GM19043 (cell line): ENCODE measurements around the gene WDR91.
A peak's percentile ranks its signal among the peaks of the same experiment; 100 is the strongest.
"Not testable (repeated sequence)": the region's sequence is repeated elsewhere in the genome, so short reads cannot be mapped to it uniquely, and the experiment has no call there.

Experiments
- ATAC-seq: cut with Tn5 transposase; IDR thresholded peaks from one replicate; pipeline ENCODE4 v1.9.1; 2021; ENCODE audit warnings: low read depth; ENCODE audit not compliant: unreplicated experiment

The WDR91 gene

DNA sequence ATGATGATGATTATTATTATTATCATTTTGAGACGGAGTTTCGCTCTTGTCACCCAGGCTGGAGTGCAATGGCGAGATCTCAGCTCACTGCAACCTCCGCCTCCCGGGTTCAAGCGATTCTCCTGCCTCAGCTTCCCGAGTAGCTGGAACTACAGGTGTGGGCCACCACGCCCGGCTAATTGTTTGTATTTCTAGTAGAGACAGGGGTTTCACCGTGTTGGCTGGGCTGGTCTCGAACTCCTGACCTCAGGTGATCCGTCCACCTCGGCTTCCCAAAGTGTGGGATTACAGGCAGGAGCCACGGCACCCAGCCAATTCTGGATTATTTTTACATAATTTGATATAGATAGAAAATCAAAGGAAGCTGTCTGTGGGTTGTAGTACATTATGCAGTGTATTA is 22.8 kb upstream of the WDR91 start:
- not testable (repeated sequence) for ATAC-seq

DNA sequence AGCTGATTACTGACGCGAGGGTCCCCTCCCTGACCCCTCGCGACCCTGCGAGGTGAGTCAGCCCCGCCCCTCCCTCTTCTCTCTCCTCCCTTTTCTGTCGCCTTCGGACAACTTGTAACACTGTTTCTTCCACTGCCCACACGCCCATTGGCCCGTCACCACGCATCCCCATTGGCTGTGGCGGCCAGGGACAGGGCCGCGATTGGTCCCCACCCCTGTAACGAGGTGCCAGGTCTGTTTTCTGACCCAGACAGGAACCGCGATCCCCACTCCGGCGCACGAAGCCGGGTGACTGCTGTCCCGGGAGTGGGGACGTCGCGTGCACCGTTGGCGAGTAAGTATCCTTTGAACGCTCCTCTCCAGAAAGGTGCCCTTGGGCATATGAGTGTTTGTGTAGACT is 22.2 kb upstream of the WDR91 start, which contains the start of gene STRA8:
Gene STRA8 (plus strand): TSS at position 269 of the 400 bp plus-strand sequence. CDS start 6,687 bp downstream, outside the sequence.
- no peak for ATAC-seq

DNA sequence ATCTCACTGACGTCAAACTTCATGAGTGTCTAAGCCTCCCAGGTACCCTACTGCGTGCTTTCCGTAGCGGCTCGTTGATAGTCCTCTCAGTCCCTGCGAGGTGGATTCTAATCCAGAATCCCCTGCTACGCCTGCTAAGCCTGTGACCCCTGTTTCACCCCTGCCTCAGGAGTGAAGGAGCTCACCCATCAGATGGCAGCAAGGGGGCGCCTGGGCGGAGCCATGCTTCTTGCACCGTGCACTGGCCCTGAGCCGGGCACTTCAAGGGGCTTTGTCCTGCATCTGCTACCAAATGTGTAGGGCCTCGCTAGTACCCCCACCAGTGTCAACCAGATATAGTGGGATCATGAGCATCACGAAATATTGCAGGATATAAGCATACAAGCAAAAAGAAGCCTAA is 21.4 kb upstream of the WDR91 start:
- no peak for ATAC-seq

DNA sequence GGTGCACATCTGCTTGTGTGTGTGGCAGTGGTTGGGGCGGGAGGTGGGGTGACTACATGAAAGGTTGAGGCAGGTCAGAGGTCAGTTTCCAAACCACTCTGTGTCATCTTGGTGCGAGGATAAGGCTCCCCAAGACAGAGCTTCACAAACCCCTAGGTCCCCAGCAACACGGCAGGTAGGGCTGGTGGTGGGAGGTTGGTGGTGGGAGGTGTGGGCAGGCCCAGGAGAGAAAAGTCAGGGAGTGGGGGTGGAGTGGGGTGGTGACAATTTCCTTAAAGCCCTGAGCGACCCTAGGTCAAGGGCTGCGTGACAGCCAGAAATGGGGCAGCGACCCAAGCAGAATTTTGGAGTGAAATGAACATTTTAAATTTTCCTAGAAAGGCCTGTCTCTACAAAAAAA is 20.8 kb upstream of the WDR91 start:
- ATAC-seq, result no peak

DNA sequence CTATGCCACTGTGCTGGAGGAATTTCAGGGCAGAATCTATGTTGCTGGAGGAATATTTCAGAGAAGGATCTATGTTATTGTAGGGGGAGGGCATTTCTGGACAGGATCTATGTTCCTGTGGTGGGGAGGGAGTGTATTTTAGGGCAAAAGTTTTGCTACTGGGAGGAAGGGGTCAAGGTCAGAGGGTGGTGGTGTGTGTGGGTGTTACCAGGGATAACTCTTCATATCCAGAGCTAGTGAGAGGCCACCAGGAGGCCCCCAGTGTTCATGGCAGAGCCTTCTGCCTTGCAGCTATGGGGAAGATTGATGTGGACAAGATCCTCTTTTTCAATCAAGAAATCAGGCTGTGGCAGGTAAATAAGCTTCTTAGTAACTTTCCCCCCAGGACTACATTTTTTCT is 20.4 kb upstream of the WDR91 start:
- ATAC-seq, result no peak

DNA sequence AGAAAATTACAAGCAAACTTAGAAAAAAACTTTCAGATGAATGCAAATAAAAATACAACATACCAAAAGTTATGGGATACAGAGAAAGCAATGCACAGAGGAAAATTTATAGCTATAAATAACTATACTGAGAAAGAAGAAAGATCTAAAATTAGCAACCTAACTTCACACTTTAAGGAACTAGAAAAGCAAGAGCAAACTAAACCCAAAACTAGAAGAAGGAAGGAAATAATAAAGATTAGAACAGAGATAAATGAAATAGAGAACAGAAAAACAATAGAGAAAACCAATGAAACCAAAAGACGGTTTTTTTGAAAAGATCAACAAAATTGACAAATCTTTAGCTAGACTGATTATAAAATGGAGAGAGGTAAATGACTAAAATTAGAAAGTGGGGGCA is 12.7 kb upstream of the WDR91 start:
- ATAC-seq, result no peak

DNA sequence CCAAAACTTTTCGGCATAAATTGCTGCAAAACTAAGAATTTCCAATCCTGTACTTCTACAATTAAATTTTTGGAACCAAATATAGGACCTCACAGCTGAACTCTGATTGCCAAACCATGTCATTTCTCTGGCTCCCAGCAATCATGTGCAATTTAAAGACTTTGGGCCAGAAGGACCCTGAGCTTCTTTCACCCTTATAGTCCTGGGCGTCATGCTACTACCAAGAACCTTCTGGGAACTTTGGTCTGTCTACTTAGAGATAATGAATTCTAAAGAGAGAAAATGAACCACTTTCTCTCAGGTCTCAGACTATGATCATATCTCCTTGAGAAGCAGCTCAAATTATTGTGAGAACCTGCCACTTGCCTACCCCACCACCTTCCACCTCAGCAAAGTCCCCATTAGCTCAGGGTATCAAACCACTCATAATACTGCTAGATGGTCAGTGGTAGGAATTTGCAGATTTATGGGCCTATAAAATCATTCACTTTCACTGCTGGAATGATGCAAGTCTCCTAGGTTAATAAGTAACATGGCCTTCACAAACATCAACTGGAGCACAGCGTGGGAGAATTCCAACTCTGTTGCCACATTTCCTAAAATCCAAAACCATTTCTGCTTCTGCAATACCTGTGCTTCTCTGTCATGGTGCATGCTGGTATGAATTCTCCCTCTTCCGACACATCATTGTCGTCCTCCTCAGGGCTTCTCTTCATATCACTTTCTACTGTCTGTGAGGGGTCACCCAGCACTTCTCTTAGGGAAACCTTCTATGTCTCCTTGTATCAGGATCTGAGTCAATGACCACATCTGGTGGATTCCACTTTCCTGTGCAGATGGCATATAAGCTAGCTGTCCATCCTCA is 6.6 kb upstream of the WDR91 start:
- no peak for ATAC-seq

DNA sequence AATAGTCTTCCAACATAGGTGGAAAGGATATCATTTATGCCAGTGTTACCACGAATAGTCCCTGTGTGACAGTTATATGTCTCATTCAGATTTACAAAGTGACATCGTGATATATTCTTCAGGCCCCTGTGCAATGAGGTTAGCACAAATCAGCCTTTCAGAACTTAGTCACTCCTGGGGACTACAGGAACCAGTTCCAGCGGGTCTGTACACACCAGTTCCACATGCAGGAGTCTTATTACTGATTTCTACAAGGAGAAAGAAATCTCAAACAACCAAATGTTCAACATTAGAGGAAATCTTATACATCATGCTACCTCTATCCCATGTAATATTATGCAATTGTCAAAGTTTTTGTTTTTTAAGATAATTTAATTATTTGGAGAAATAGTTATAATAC is 4.4 kb upstream of the WDR91 start:
- no peak for ATAC-seq

DNA sequence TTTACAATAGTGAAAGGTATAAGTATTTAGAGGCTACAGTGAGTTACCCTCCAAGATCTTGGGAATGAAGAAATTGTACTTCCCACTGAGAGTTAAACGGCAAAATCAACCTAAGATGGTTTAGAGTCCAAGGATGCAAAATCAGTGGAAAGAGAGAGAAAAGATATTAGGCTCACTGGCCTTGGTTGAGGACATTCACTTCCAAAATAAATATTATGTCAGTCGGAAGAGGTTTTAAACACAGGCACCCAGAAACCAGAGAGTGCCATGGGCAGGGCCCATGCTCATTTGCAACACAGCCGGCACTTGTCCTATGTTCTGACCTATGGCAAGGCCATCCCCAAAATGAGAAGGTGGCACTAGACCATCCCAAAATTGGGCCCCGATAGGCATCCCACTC is 3.9 kb upstream of the WDR91 start:
- ATAC-seq, result no peak

DNA sequence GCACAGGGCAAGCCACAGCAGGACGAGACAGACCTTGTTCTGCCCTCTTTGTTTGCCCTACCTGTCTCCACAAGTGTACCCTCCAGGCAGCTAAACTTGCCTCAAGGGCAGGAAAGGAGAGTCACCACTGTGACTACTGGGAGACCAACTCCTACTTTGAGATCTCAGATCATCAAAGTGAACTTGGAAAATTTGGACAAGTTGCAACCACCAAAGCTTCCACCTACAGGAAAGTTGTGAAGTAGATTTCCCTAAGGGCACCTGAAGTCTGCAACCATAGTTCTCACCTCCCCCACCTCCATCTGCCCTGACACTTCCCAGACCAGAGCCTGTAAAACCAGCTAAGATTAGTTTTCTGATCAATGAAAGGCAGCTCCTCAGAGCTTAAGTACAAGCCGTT is 2.5 kb upstream of the WDR91 start:
- ATAC-seq, result no peak

DNA sequence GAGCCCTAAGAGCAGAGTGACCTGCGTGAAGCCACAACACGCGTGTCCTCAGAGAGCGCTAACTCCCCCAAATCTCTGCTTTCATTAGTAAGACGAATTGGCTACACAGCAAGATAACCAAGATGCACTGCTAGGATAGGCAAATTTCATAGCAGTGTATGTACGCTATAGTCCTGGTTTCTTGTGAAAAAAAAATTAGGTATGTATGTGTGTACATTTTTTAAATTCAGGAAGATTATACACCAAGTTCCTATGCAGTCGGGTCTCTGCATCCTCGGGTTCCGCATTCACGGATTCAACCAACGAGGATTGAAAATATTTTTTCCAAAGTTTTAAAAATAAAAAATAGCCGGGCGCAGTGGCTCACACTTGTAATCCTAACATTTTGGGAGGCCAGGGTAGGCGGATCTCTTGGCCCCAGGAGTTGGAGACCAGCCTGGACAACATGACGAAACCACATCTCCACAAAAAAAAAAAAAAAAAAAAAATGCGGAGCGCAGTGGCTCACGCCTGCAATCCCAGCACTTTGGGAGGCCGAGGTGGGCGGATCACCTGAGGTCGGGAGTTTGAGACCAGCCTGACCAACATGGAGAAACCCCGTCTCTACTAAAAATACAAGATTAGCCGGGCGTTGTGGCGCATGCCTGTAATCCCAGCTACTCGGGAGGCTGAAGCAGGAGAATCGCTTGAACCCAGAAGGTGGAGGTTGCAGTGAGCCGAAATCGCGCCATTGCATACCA is 790 bp upstream of the WDR91 start:
- peak; percentile 17 for ATAC-seq

DNA sequence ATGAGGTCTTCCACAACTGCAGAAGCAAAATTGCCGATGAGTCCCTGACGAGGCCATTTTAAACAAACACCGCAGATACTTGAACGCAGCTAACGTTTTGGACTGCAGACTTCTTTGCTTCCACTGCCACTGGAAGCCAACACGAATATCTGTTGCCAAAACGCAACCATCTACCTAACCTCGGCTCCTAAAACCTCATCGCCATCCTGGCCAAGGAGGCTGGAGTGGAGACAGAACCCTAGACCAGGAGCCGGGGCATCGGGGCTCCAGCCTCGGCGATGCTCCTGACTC is 493 bp downstream of the WDR91 start:
- ATAC-seq, result no peak

DNA sequence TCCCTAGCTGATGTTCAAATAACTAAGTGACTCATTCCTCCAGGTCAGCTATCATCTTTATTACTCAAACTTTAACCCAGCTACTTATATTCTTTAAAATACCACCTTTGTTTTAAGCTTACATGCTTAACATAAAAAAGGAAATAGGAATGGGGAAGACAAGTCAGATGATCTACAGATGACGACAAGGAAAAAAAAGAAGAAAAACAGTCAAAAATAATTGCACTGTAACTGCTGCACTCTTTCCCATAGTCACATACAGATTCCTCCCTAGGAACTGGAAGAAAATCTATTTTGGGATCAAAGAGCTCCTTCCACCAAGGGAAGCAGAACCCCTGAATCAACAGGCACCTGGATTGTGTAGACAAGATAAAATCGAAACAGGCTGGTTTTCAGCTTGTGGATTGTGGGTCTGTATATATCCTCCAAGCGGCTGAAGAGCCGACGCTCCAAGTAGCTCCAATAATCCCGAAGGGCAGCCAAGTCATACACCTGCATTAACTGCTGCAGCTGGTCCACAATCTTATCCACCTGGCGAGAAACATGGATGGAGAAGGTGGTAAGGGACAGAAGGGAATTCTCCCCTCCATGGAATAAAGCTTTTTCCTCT is 2.0 kb downstream of the WDR91 start:
- no peak for ATAC-seq

DNA sequence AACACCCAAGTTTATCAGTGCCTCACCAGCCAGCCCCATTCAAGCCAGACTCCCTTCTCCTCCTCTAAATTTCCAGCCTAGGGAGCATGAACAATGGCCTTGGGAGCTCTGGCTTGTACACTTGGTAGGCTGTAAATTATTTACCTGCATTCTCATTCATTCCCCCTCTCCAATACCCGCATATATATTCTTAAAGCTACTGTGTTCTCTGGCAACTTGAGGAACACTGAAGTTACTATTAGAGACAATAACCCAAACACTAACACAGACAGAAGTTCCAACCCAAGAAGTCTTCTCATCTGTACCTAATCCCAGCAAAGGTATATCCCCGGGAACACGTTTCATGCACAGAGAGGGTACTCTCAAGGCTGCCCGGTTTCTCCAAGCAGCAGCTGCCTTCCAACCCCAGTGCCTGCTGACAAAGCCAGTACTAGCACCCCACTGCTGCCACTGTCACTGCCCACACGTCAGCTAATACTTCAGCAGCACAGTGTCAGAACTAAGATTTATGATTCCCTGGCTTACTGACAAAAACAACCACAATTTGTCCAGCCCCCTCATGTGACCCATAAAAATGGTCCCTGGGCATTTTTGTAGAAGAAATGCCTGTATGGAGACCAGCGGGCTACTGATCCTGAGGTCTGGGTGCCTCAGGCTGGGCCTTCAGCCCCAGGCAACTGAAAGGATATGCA is 3.1 kb downstream of the WDR91 start:
- no peak for ATAC-seq

DNA sequence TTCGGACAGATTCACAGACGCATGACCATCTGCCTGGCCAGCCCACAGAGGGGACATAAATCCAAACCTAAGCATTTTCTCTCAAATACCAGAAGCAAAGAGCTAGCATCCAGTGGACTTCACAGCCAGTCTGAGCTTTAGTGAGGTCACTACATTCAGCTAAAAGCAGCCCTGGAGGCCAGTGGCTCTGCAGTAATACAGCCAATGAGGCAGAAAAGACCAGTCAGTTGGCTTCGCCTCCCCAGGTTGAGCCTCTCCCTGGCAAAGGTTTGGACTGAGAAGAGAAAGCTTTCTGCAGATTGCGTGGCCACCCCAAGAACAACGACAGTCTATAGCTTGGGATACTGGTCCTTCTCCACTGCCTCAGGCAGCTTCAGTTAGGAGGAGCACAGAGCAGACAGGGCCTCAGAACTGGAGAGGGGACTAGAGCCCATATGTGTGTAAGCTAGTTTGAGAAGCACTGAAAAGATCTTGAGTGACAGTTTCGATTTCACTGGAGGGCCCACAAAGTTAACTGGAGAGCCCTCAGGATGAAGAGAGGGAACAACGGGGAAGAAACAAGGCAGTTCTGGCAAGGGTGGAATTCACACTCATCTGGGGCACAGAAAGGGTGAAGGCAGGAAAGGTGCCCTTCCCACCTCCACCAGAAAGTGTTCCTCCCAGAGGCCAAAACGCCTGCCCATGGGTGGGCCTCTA is 3.8 kb downstream of the WDR91 start:
- no peak for ATAC-seq

DNA sequence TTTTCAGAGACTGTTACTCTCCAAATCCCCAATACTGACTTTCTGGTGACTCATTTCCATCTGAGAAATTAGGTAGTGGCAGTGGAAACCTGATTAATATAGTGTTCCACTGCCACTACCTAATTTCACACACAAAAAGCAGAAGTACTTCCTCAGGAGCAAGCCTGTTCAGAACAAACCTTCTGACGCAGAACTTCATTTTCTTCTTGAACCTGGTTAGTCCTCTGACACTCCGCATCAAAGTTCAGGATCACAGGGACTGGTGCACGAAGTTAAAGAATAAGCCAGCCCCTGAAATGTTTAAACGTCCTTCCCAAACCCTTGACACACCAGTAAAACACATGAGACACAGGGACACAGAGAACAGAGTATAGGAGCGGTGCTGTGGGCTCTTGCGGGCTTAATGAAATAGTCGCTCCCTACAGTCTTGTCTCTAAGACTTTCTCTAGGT is 4.4 kb downstream of the WDR91 start:
- ATAC-seq, result peak; percentile 33

DNA sequence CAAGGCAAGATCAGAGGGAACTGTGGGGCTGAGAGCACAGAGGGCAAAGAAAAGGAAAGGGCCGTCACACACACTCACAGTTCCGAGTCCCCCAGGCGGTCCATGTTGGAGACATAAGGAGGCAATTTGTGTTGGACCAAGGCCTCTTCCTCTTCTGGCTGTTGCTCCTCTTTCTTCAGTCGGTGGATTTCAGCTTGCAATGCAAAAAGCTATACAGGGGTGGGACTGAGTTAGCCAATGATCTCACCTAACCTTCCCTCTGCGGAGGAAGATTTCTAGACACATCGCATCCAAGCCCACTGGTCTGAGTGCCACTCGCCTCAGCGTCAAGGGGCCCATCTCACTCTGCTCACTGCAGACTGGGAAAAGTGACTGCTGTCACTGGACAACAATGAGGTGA is 5.5 kb downstream of the WDR91 start:
- ATAC-seq, result no peak

DNA sequence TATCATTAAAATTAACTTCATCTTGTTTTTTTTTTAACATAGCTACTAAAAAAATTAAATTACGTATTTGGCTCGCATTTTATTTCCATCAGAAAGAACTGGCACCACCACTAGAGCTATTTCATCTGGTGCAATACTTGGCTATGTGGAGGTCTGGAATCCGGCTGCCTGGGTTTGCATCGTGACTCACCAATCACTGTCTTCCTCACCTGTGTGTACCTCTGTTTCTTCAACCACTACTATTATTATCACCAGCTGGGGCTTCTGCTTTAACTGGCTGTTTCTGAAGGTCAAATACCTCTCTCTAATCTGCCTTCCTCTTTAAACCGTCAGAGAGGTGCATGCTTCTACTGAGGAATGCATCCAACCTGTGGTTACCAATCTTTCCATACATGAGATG is 6.5 kb downstream of the WDR91 start:
- ATAC-seq, result no peak

DNA sequence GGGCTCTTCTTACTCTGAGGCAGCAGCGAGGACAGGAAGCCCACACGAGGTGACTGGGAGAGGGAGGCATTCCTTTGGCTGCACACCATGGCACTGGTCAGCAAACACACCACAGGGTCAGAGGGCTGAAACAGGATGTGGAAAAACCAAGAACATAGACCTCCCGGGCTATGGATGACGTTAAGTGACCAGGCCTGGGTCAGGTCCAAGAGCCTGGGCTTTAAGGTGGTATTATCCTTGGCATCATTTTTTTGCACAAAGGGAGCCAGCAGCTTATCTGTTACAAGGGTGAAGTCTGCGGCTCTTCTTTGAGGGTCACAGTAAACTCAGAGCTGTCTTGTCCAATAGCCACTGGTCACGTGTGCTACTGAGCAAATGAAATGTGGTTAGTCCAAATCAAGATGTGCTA is 7.0 kb downstream of the WDR91 start:
- ATAC-seq, result no peak

DNA sequence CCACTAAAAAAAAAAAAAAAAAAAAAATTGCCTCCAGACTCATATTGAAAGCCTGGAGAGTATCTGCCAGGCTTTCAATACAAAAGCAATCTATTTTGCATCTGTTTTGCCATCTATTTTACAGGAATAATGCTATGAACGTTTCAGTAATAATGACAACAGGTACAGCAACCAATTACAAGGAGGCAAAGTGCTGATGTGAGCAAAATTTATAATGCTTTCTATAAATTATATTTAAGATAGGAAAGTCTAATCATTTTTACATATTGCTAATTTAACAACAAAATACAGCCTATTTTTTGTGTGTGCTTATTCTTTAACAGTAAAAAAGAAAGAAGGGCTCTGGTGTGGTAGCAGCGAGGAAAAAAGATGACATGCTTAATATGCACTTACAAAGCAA is 10.0 kb downstream of the WDR91 start:
- no peak for ATAC-seq
